GM19035 (cell line): ENCODE data around the gene MCTP1.
"Not testable (repeated sequence)": the region's sequence is repeated elsewhere in the genome, so short reads cannot be mapped to it uniquely, and the experiment has no call there.

Experiments
- ATAC-seq: cut with Tn5 transposase; IDR thresholded peaks from one replicate; pipeline ENCODE4 v1.9.1; 2021; ENCODE audit not compliant: unreplicated experiment

Gene MCTP1

GRCh38 chr5:95184924-95185323 is 100.0 kb downstream of the MCTP1 start:
- no peak for ATAC-seq

- no peak for ATAC-seq
These were observed 103.2 kb downstream of the MCTP1 start for GRCh38 chr5:95181644-95182043.

GRCh38 chr5:95178046-95178651 is 106.7 kb downstream of the MCTP1 start:
- no peak for ATAC-seq

GRCh38 chr5:95177456-95177855 is 107.4 kb downstream of the MCTP1 start:
- ATAC-seq, result no peak

GRCh38 chr5:95175106-95175505 is 109.8 kb downstream of the MCTP1 start:
- no peak for ATAC-seq

- ATAC-seq, result no peak
These were observed 112.2 kb downstream of the MCTP1 start for GRCh38 chr5:95172659-95173058.

- ATAC-seq, result no peak
These were observed 120.0 kb downstream of the MCTP1 start for GRCh38 chr5:95164861-95165260.

GRCh38 chr5:95163079-95163478 is 121.8 kb downstream of the MCTP1 start:
- no peak for ATAC-seq

- no peak for ATAC-seq
These were observed 122.5 kb downstream of the MCTP1 start for GRCh38 chr5:95162231-95162992.

- no peak for ATAC-seq
These were observed 125.3 kb downstream of the MCTP1 start for GRCh38 chr5:95159603-95160002.

GRCh38 chr5:95155888-95156287 is 129.0 kb downstream of the MCTP1 start:
- no peak for ATAC-seq

- no peak for ATAC-seq
These were observed 131.4 kb downstream of the MCTP1 start for GRCh38 chr5:95153511-95153910.

GRCh38 chr5:95152535-95152934 is 132.4 kb downstream of the MCTP1 start:
- ATAC-seq, result no peak

GRCh38 chr5:95152131-95152530 is 132.8 kb downstream of the MCTP1 start:
- no peak for ATAC-seq

GRCh38 chr5:95151694-95152093 is 133.2 kb downstream of the MCTP1 start:
- no peak for ATAC-seq

- ATAC-seq, result no peak
These were observed 135.5 kb downstream of the MCTP1 start for GRCh38 chr5:95149387-95149786.

GRCh38 chr5:95148453-95148852 is 136.4 kb downstream of the MCTP1 start:
- no peak for ATAC-seq

- not testable (repeated sequence) for ATAC-seq
These were observed 141.0 kb downstream of the MCTP1 start for GRCh38 chr5:95143858-95144257.

- ATAC-seq, result no peak
These were observed 142.7 kb downstream of the MCTP1 start for GRCh38 chr5:95142145-95142544.

- ATAC-seq, result no peak
These were observed 143.8 kb downstream of the MCTP1 start for GRCh38 chr5:95141141-95141540.

GRCh38 chr5:95134326-95134725 is 150.6 kb downstream of the MCTP1 start:
- no peak for ATAC-seq

GRCh38 chr5:95132096-95132495 is 152.8 kb downstream of the MCTP1 start:
- ATAC-seq, result no peak

GRCh38 chr5:95130941-95131340 is 154.0 kb downstream of the MCTP1 start:
- no peak for ATAC-seq
